Measurements from ENCODE around the gene RNH1.
"Not testable (repeated sequence)": the region's sequence is repeated elsewhere in the genome, so short reads cannot be mapped to it uniquely, and the experiment has no call there.

Gene RNH1

GRCh38 chr11:472272-472671, 34.8 kb downstream of the RNH1 start:
- Histone ChIP-seq H2AFZ (ENCODE audit: low read length) (no peak overlapping the region), H3K79me2 (ENCODE audit: low read length) (no peaks in the 10 kb centered on the region), H3K4me2 (ENCODE audit: low read depth, low read length) (no peak overlapping the region), H3K4me1 (ENCODE audit: low read length) (no peaks in the 10 kb centered on the region), H3K27ac (ENCODE audit: low read length) (no peak overlapping the region), H3K4me3 (ENCODE audit: low read length) (no peak overlapping the region), H3K9ac (ENCODE audit: low read length) (no peak overlapping the region), H4K20me1 (ENCODE audit: insufficient read depth, low read length) (no peaks in the 10 kb centered on the region), H3K36me3 (replicated peaks; ENCODE audit: insufficient read depth, low read length) (no peaks in the 10 kb centered on the region), H3K27me3 (replicated peaks; ENCODE audit: insufficient read depth, low read length) (no peaks in the 10 kb centered on the region), H3K9me2 (replicated peaks; ENCODE audit: insufficient read depth, low read length) (no peaks in the 10 kb centered on the region), H3K9me3 (replicated peaks; ENCODE audit: insufficient read depth, low read length) (no peaks in the 10 kb centered on the region), H3F3A (ENCODE audit: insufficient read depth, low read length) (no peaks in the 10 kb centered on the region)
- TF ChIP-seq CTCF (IDR thresholded peaks at IDR 0.05; ENCODE audit: low read length), result no peak
- no peak for TF ChIP-seq EZH2phosphoT487 (IDR thresholded peaks at IDR 0.05; ENCODE audit: low read length)
- no peak for TF ChIP-seq EZH2 (optimal IDR thresholded peaks at IDR 0.05; ENCODE audit: low read depth, low read length)
- DNase-seq, result no peak

GRCh38 chr11:471468-472145, 35.4 kb downstream of the RNH1 start:
- Histone ChIP-seq H3K27me3 (replicated peaks; ENCODE audit: insufficient read depth, low read length) (no peaks in the 10 kb centered on the region), H3K4me1 (ENCODE audit: low read length) (no peaks in the 10 kb centered on the region), H3K9me3 (replicated peaks; ENCODE audit: insufficient read depth, low read length) (no peaks in the 10 kb centered on the region), H2AFZ (ENCODE audit: low read length) (no peak overlapping the region), H4K20me1 (ENCODE audit: insufficient read depth, low read length) (no peaks in the 10 kb centered on the region), H3K4me3 (ENCODE audit: low read length) (no peak overlapping the region), H3K27ac (ENCODE audit: low read length) (no peak overlapping the region), H3K9me2 (replicated peaks; ENCODE audit: insufficient read depth, low read length) (no peaks in the 10 kb centered on the region), H3K9ac (ENCODE audit: low read length) (no peak overlapping the region), H3K79me2 (ENCODE audit: low read length) (no peaks in the 10 kb centered on the region), H3F3A (ENCODE audit: insufficient read depth, low read length) (no peaks in the 10 kb centered on the region), H3K36me3 (replicated peaks; ENCODE audit: insufficient read depth, low read length) (no peaks in the 10 kb centered on the region), H3K4me2 (ENCODE audit: low read depth, low read length) (no peak overlapping the region)
- no peak for TF ChIP-seq EZH2phosphoT487 (IDR thresholded peaks at IDR 0.05; ENCODE audit: low read length)
- TF ChIP-seq CTCF (IDR thresholded peaks at IDR 0.05; ENCODE audit: low read length), result no peak
- no peak for TF ChIP-seq EZH2 (optimal IDR thresholded peaks at IDR 0.05; ENCODE audit: low read depth, low read length)
- no peak for DNase-seq

GRCh38 chr11:469684-470560, 37.1 kb downstream of the RNH1 start:
- no peak overlapping the region for H3K4me2 ChIP-seq (ENCODE audit: low read depth, low read length)
- no peak overlapping the region for H2AFZ ChIP-seq (ENCODE audit: low read length)
- H3K9me2 ChIP-seq (replicated peaks; ENCODE audit: insufficient read depth, low read length), result no peaks in the 10 kb centered on the region
- no peaks in the 10 kb centered on the region for H3K79me2 ChIP-seq (ENCODE audit: low read length)
- H3K9ac ChIP-seq (ENCODE audit: low read length), result no peak overlapping the region
- H4K20me1 ChIP-seq (ENCODE audit: insufficient read depth, low read length), result no peaks in the 10 kb centered on the region
- DNase-seq, result no peak
- H3K27ac ChIP-seq (ENCODE audit: low read length), result no peak overlapping the region
- no peaks in the 10 kb centered on the region for H3K4me1 ChIP-seq (ENCODE audit: low read length)
- no peaks in the 10 kb centered on the region for H3K36me3 ChIP-seq (replicated peaks; ENCODE audit: insufficient read depth, low read length)
- no peak overlapping the region for H3K4me3 ChIP-seq (ENCODE audit: low read length)
- no peaks in the 10 kb centered on the region for H3F3A ChIP-seq (ENCODE audit: insufficient read depth, low read length)
- TF ChIP-seq EZH2 (optimal IDR thresholded peaks at IDR 0.05; ENCODE audit: low read depth, low read length), result no peak
- no peak for TF ChIP-seq CTCF (IDR thresholded peaks at IDR 0.05; ENCODE audit: low read length)
- TF ChIP-seq EZH2phosphoT487 (IDR thresholded peaks at IDR 0.05; ENCODE audit: low read length), result no peak
- H3K9me3 ChIP-seq (replicated peaks; ENCODE audit: insufficient read depth, low read length), result no peaks in the 10 kb centered on the region
- H3K27me3 ChIP-seq (replicated peaks; ENCODE audit: insufficient read depth, low read length), result no peaks in the 10 kb centered on the region

- not testable (repeated sequence) for H3K79me2 ChIP-seq (ENCODE audit: low read length); H3K4me1 ChIP-seq (ENCODE audit: low read length); H4K20me1 ChIP-seq (ENCODE audit: insufficient read depth, low read length); H3F3A ChIP-seq (ENCODE audit: insufficient read depth, low read length); H3K4me2 ChIP-seq (ENCODE audit: low read depth, low read length); H3K9me3 ChIP-seq (replicated peaks; ENCODE audit: insufficient read depth, low read length); H3K4me3 ChIP-seq (ENCODE audit: low read length); H3K9me2 ChIP-seq (replicated peaks; ENCODE audit: insufficient read depth, low read length); H3K36me3 ChIP-seq (replicated peaks; ENCODE audit: insufficient read depth, low read length); H3K27me3 ChIP-seq (replicated peaks; ENCODE audit: insufficient read depth, low read length); DNase-seq; H3K9ac ChIP-seq (ENCODE audit: low read length); H3K27ac ChIP-seq (ENCODE audit: low read length); H2AFZ ChIP-seq (ENCODE audit: low read length)
Observed at GRCh38 chr11:469026-469683, 37.9 kb downstream of the RNH1 start.
